HG03280 (cell line): ENCODE data around the gene MLC1.

Experiments used
- ATAC-seq: cut with Tn5 transposase; IDR thresholded peaks from one replicate; pipeline ENCODE4 v1.9.1; 2021; ENCODE audit warnings: mild to moderate bottlenecking, moderate library complexity; ENCODE audit not compliant: unreplicated experiment

MLC1 gene

GRCh38 chr22:50058906-50059880, 26.0 kb downstream of the MLC1 start:
- no peak for ATAC-seq

DNA sequence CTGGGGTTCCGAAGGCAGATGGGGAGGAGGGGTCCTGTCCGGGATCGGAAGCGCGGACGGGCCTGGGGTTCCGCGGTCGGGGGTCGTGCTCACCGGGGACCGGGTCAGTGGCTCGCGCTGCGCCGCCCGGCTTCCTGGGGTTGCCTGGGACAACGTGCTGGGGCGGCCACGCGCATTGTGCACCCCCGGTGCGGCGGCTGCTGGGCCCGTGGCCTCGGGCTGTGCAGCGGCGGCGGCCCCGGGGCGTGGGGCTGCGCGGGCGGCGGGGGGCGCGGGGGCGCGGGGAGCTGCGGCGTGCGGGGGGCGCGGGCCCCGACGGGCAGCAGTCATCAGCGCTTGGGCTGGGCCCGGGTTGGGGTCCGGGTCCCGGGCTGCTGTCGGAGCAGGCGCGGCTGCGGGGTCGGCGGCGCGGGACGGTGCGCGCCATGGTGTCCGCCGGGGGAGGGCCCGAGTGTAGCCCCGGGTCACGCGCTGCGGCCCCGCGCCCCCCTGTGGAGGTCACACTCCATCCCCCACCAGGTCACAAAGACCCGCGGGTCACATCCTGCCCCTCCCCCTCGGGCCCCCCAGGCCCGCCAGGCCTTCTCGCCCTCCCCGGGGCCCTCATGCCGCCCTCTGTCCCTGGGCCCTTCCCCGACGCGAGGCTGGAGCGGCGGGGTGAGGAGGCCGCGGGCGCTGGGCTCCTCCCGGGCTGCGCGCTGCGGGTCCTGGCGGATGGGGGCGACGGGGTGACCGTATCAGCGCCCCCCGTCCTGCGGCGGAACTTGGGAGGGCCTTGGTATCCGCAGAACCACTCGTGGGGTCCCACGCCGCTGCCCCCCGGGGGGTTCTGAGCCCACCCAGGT, 26.9 kb downstream of the MLC1 start, which contains the start of gene TTLL8:
TSS of gene TTLL8 (minus strand) at position 238 of the 845 bp plus-strand sequence.
- no peak for ATAC-seq

- no peak for ATAC-seq
These were observed 27.8 kb downstream of the MLC1 start for GRCh38 chr22:50057278-50058060.

DNA sequence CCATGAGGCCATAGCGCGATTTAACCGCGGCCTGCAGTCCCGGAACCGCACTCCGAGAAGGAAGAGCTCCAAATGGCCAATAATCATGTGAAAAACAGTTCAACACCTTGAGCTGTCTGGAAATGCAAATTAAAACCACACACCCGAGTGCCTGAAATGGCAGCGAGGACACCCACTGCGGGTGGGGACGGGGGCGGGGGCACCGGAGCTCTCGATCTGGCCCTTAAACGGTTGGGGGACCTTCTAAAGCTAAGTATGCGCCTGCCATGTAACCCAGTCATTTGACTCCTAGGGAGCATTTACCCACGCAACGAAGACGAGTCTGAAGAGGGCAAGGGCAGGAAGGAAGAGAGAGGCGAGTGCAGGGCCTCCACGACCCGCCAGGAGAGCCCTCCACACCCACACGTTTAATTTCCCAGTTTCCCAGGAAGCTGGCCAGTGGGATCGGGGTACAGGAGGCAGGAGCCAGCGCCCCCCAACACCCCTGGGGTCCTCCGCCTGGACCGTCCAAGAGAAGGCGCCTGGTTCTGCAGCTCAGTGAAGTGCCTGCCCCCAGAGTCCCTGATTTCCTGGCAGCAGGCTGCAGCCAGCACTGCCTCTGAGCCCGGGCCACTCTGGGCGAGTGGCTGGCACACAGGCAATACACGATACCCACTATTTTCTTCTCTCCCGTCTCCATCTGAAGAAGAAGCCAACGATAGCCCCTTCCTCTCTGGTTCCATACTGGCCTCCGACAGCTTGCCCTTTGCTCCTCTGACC, 28.8 kb downstream of the MLC1 start:
- no peak for ATAC-seq

DNA sequence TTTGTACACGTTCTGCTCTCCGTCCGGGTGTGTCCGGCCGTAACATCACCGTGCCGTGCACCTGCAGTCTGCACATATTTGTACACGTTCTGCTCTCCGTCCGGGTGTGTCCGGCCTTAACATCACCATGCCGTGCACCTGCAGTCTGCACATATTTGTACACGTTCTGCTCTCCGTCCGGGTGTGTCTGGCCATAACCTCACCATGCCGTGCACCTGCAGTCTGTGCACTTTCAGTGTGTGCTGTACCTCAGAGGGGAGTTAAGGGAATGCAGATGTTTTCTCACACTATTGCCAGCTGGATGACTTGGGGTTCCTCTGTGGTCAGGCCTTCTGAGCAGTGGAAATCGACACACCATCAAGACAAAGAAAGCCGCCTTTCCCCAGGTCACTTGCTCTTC, 31.4 kb downstream of the MLC1 start:
- ATAC-seq, result no peak

- ATAC-seq, result no peak
These were observed 33.3 kb downstream of the MLC1 start for GRCh38 chr22:50051930-50052329.

DNA sequence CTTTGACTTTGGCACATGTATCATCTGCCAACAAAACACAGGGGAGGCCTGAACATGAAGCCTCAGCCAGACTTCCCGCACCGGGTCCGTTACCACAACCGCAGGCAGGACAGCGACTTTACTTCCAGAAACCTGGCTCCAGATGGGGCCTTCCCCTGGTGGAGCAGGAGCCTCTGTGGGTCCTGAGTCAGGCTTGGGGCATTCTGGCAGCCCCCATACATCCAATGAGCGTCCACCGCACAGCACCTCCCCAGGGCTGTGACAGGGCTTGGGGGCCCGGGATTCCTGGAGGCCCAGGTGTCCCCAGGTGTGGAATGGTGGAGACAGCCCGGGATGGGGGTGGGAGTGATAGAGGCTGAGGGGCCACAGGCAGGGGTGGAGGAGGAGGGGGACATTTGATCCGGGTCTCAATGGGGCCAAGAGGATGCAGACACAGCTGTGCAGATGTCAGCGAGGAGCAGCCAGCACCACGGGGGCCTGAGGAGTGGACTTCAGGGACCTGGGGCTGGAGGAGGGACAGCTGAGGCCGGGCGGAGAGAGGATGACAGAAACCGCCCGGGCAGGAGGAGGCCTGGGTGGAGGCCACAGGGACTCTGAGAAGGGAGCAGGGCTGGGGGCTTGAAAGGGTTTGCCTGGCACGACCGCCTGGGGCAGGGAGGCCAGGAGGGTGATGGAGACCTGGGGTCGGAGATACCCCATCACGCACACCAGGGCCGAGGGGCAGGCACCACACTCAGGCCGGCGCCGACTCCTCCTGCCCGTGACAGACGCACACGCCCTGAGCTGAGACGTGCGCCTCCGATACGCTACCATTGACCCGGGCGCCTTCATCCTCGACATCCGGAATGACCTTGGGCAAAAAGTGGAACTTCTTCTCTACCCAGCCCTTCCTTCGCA, 35.7 kb downstream of the MLC1 start:
- ATAC-seq, result no peak

- no peak for ATAC-seq
These were observed 36.4 kb downstream of the MLC1 start for GRCh38 chr22:50048836-50049235.

DNA sequence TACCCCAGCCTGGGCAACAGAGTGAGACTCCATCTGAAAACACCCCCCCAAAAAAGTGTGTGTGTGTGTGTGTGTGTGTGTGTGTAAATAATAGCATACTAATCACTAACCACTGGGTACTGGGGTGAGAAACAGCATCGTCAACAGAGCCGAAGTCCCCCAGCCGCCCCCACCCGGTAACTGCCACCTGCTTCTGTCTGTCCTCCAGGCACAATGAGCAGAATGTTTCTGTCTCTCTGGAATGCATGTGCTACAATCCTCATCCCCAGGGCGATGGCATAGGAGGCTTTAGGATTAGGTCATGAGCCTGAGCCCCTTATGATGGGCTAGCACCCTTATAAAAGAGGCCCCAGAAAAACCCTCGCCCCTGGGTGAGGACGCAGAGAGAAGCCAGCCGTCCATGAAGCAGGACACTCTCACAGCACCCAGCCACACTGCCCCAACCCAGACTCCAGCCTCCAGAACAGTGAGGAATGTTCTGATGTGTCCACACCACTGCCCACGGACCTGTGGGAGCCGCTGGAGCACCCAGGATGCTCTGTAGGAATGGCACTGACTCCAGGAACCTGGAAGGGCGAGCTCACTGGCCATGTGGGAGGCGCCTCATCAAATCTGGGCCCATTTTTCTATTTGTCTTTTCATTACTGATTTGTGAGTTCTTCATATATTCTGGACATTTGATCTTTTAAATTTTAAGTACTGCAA, 37.0 kb downstream of the MLC1 start:
- ATAC-seq, result no peak

GRCh38 chr22:50047346-50047745, 37.9 kb downstream of the MLC1 start:
- no peak for ATAC-seq

DNA sequence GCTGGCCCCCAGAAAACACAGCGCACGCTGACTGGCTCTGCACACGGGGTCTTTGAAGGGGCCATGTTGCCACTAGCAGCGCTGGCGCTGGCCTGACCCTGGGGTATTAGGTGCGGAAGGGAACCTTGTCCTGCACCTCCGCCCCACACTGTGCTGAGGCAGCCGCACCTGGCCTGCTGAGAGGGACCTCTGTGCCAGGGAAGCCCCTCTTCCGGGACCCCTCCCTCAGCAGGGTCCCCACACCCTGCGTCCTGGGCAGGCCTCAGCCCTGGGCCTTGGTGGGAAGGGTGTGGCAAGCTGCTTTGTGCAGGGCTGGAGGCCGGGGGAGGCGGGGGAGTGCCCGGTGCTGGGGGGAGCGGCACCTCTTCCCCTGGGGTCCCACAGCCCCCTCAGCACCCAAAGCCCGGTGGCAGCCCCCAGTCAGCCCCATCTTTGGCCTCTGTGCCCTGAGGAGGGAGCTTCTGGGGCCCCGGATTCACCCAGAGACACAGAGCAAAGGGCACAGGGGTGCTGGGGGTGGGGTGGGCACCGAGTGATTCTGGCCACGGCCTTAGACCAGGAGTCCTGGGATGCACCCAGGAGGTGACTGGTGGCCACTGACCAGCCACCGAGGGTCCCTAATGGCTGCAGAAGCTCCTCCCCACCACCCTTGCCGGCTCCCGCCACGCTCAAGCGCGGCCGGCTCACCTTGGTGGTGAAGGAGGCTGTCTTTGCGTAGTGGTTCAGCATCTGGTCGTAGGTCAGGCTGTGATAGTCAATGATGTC, 38.6 kb downstream of the MLC1 start:
- ATAC-seq, result no peak

- no peak for ATAC-seq
These were observed 39.2 kb downstream of the MLC1 start for GRCh38 chr22:50046019-50046415.

GRCh38 chr22:50045211-50046018, 39.8 kb downstream of the MLC1 start:
- no peak for ATAC-seq

DNA sequence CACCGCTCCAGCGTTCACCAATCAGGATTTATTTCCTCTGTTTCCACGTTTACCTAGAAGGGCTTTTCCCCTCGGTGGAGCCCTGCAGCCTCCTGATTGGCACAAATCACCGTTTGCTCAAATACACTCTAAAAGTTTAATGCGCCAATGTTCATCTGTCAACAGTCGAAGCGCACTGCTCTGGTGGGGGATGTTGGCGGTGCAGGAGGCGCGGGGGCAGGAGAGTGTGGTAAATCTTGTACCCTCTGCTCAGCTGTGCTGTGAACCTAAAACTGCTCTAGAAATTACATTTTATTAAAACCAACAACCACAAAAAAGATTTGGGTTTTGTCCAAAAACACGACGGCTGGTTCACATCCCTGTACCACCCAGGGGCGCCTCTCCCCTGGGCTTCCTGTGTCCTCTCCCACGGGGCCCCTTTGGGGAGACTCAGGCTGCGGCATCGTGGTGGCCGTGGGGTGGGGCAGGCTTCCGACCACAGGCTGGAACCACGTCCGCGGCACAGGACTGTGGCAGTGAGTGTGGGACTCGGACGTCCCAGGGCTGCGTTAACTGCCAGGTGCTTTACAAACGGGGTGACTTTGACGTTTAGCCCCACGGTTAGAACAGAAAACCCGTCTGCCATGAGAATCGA, 40.6 kb downstream of the MLC1 start:
- no peak for ATAC-seq

DNA sequence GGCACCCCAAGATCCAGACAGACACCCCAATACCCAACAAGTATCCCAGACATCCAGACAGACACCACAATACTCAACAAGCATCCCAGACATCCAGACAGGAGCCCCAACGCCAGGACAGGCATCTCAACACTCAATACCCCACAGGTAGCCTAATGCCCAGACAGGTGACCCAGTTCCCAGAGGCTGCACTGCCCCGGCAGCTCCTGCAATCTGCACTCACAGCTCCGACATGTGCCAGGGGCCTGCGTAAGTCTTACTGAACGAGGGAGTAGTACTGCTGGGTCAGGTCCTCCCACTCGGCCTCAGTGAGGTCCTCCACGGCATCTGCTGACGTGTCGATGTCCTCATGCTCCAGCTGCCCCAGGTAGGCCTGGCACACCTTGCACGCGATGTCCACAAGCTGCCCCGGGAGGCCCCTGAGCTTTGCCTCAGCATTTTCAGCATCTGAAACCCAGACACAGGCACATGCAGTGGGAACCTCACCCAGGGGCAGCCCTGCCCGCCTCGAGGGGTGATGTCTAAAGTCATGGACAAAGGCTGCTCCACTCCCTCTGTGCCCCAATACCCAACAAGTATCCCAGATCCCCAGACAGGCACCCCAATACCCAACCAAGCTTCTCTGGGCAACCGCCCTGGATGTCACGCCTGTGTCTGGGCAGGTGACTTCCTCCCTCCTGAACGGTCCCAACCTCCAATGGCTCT, 43.7 kb downstream of the MLC1 start:
- ATAC-seq, result no peak

GRCh38 chr22:50040717-50041116, 44.5 kb downstream of the MLC1 start:
- ATAC-seq, result no peak
